HuH-7 (cell line): ENCODE results near the gene PLTP.
A peak's percentile ranks its signal among the peaks of the same experiment; 100 is the strongest.
"Not testable (repeated sequence)": the region's sequence is repeated elsewhere in the genome, so short reads cannot be mapped to it uniquely, and the experiment has no call there.

Experiments used
- DNase-seq: peaks from one replicate; pipeline ENCODE4 v3.0.0; 2011; ENCODE audit warnings: low spot score

Gene PLTP

DNA sequence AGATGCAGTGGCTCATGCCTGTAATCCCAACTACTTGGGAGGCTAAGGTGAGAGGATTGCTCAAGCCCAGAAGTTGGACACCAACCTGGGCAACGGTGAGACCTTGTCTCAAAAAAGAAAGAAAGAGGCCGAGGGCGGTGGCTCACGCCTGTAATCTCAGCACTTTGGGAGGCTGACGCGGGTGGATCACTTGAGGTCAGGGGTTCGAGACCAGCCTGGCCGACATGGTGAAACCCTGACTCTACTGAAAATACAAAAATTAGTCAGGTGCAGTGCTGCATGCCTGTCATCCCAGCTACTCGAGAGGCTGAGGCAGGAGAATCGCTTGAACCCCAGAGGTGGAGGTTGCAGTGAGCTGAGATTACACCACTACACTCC, 37.9 kb downstream of the PLTP start:
- not testable (repeated sequence) for DNase-seq

GRCh38 chr20:45873409-45874103, 38.4 kb downstream of the PLTP start:
- no peak for DNase-seq

DNA sequence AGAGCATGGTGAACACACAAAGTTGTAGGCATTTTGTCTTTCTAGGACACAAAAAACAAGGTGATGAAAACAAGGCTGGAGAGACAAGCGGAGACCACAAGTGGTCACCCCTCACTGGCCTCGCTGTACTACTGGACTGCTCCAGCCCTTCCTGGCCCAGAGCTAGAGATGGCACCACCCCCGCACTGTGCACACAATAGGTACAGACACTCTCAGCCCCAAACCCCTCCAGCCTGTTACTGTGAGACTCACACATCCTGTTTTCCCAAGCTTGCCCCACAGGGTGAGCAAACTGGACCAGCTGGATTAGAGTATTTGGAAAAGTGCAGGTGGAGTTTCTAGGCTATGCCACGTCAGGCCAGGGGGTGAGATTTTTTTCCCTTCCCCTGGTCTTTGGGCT, 39.3 kb downstream of the PLTP start:
- DNase-seq, result no peak

DNA sequence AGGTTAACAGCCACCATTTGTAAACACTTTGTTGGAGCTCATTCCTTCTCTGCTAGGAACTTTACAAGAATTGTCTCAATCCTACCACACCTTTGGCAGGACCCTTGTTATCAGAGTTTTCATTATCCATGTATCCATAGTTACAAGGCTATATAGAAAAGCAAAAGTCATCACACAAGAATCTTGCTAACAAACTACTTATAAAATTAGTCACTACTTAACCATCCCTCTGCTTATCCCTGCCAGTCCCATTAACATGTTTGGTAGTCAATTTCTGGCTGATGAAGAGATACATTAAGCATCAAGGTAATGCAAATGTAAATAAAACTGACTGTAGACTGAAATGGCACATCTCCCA, 44.2 kb downstream of the PLTP start:
- DNase-seq, result no peak

GRCh38 chr20:45867136-45867818, 44.7 kb downstream of the PLTP start:
- no peak for DNase-seq

DNA sequence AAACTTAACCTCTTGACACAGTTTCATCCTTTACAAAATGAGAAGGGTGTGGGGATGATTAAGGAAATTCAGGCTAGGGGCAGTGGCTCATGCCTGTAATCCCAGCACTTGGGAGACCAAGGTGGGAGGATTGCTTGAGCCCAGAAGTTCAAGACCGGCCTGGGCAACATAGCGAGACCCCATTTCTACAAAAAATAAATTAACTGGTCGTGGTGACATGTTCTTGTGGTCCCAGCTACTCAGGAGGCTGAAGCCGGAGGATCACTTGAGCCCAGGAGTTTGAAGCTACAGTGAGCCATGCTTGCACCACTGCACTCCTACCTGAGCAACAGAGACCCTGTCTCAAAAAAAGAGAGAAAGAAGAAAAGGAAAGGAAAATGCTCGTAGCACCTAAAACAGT, 45.5 kb downstream of the PLTP start:
- DNase-seq, result no peak

GRCh38 chr20:45863543-45864470, 48.1 kb downstream of the PLTP start:
- no peak for DNase-seq

DNA sequence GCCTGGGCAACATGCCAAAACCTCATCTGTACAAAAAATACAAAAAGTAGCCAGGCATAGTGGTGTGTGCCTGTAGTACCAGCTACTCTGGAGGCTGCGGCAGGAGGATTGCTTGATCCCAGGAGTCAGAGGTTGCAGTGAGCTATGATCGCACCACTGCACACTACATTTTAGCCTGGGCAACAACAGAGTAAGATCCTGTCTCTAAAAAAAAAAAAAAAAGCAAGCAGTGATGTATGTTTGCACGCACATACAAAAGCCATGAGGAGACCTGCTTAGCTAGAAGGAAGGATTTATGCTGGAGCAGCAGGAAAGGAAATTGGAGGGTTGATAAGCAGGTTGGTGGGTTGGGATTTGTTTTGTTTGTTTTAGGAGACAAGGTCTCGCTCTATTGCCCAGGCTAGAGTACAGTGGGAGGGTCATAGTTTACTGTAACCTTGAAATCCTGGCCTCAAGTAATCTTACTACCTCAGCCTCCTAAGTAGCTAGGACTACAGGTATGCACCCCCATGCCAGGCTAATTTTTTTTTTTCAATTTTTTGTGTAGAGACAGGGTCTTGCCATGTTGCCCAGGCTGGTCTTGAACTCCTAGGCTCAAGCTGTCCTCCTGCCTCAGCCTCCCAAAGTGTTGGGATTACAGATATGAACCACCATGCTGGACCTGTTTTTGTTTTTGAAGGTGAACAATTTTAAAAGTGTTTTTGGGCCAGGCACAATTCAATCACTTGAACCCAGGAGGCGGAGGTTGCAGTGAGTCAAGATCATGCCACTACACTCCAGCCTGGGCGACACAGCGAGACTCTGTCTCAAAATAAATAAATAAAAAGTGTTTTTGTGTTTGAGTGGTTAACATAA, 50.5 kb downstream of the PLTP start:
- no peak for DNase-seq

GRCh38 chr20:45860560-45861220, 51.3 kb downstream of the PLTP start:
- no peak for DNase-seq

- DNase-seq, result no peak
Measured at GRCh38 chr20:45859916-45860315, 52.0 kb downstream of the PLTP start.

GRCh38 chr20:45857882-45858216, 54.1 kb downstream of the PLTP start:
- DNase-seq, result peak; percentile 64

DNA sequence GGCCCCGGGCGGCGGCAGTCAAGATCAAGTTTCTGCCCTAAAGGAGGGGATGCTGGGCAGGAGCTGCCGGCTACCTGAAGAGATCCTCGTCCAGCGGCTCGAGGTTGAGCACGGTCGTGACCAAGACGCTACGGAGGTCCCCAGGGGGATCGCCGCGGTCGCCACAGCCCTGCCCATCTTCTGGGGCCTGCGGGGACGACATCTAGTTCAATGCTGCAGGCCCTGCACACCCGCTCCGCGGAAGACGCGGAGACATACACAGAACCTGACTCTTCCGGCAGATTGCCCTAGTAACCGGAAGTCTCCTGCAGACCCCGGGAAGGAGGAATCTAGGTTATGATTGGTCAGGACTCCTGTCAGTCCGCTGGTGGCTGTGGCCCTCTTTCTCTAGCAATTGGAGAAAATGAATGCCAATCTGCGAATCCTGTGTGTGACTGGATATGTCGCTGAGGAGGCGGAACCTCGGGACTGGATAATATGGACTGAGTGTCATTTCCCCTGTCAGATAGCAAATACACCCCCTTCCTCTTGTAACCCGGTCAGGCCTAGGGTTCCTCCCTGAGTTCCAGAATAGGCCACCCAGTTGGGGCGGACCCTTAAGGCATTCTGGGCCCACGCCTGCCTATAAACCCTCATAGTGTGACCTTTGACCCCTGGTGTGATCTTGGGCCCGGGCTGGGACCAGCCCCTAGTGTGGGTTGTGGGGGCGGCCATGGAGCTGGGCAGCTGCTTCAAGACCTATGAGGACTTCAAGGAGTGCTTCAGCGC, 54.7 kb downstream of the PLTP start, which contains the start of the genes ACOT8 and ZSWIM3:
TSS of gene ACOT8 (minus strand) at position 279 of the 768 bp plus-strand sequence. CDS start at position 202, 77 bp downstream.
TSS of gene ZSWIM3 (plus strand) at position 501 of the 768 bp plus-strand sequence. CDS start at position 713, 212 bp downstream.
- peak; percentile 100 for DNase-seq

DNA sequence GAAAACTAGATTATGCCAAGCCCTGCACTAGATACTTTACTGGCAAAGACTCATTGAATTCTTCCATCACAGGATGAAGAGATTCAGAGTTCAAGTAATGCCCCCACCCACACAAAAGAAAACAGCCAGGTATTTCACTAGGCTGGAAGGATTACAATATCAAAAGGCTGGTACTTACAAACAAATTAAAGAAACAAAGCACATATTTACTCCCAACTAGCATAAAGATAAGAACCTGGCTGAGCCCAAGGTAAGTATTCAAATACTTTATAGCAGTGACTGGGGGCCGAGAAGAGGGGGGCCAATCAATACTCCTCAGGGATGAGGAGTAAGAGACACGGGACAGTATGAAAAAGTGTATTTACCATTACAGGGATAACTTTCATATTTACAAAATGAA, 58.5 kb downstream of the PLTP start:
- no peak for DNase-seq

DNA sequence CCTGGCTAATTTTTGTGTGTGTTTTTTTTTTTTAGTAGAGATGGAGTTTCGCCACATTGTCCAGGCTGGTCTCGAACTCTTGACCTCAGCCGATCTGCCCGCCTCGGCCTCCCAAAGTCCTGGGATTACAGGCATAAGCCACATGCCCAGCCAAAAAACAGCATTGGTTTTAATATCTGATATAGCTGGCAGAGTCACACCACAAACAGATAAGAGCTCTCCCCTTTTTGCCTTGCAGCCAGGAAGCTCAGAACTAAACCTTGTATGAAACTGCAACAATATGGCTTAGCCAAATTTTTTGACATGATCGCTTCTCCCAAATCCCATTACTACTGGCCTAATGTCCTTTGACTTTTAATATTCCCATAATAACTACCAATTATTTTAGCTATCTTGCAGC, 59.6 kb downstream of the PLTP start:
- DNase-seq, result no peak

GRCh38 chr20:45851501-45851900, 60.5 kb downstream of the PLTP start:
- no peak for DNase-seq

DNA sequence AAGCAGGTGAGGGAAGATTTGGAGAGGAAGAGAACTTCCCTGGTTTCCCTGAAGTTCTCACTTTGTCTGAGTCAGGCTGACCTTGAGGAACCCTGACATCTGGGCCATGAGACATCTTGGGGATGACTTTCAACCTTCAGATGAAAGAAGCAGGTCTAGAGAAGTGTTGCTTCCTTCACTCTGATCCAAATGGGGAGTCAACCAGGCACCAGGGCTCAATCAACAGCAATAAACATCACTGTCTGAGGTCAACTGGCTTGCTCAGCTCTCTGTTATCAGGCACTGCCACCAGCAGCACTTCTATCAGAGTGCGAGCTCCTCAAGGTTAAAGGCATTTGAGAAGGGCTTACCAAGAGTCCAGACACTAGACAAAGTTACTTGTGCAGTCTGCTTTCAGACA, 61.0 kb downstream of the PLTP start:
- no peak for DNase-seq

GRCh38 chr20:45850238-45850637, 61.7 kb downstream of the PLTP start:
- no peak for DNase-seq

GRCh38 chr20:45848969-45849582, 62.9 kb downstream of the PLTP start:
- DNase-seq, result no peak
